ENCODE data around the gene GNPNAT1. TPM values are rescaled to one million over a fixed set of nuclear protein-coding genes. Genes with fewer than 3 reads are reported as not detected.

The GNPNAT1 gene
- total RNA-seq: 20.0 and 22.6 TPM in 2 replicates

DNA sequence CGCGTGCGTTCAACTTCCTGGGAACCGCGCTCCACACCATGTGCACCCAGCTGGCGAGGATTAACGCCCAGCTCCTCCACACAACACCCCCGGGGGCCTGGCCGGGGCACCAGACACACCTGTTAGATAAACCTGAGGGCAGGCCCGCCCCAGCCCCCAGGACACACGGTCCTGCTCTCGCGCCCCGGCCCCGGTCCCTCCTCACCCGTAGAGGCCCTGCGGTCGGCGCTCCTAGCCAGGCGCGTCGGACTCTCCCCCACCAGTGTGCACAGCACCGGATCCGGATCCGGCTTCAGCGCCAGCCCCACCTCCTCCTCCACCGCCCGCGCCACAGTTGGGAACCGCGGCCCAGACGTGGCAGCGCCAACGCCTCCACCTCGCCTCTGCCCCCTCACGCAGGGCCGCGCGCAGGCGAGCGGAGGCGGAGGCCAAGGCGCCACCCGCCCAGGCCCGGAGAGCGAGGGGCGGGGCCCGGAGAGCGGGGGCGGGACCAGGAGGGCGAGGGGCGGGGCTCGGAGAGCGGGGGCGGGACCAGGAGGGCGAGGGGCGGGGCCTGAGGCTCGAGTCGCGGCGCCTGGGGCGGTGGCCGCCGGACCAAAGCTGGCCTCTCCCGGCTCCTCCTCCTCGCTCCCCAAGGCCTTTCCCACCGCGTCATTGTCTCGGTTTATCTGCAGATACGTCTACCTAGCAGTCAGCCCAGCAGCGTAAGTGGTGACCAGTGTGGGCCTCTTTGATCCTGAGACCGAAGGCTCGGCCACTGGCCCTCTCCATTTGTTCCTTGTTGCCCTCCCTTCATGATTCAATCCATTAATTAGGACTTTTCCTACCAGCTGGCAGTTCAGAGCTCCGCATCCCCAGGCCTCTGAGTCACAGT is at the start of gene GNPNAT1:
Gene GNPNAT1 (minus strand): TSS at position 385 of the 874 bp plus-strand sequence. CDS start 6,957 bp downstream, outside the sequence.
- peak; percentile 96 to 97 for DNase-seq (ENCODE audit: low read depth in 2 of 2)

DNA sequence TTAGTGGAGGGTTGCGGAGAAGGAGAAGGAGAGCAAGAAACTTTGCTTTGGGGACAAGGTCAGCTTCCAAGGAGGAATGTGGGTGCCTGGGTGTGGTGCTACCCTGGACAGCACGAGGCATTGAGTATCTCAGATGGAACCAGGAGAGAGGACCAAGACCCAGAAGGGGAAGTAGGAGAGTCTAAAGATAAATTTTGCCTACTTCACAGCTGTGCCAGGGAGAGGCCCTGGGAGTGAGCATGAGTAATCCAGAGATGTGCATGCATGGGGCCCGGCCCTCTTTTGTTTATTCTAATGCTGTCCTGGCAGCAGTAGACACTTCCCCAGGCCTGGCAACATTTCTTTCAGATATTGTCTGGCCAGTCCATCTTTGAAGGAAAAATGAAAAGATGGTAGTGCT is 49.5 kb upstream of the GNPNAT1 start:
- DNase-seq (ENCODE audit: low read depth in 2 of 2): peak in 1 of 2 donors; percentile 67

DNA sequence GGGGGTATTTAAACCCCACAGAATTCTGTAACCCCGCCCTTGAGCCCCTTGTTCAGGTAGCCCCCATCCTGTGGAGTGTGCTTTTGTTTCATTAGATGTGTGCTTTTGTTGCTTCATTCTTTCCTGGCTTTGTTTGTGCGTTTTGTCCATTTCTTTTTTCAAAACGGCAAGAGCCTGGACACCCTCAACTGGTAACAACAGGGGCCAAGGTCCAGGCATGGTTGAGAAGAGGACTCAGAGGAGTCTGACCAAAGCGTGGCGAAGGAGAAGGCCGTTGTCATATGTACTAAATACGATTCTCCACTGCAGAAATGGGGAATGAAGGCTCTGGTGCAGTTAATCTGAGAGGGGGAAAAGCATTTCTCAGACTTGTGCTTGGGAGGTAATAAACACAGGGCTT is 46.0 kb upstream of the GNPNAT1 start:
- DNase-seq (ENCODE audit: low read depth in 2 of 2): no peak

DNA sequence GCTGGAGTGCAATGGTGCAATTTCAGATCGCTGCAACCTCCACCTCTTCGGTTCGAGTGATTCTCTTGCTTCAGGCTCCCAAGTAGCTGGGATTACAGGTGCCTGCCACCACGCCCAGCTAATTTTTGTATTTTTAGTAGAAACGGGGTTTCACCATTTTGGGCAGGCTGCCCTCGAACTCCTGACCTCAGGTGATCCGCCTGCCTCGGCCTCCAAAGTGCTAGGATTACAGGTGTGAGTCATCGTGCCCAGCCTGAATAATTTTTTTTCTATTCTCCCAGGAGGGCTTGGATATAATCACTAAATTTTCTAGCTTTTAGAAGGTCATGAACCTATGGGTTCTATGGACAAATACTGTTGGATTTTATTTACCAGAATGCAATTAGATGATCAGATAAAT is 44.7 kb upstream of the GNPNAT1 start:
- DNase-seq (ENCODE audit: low read depth in 2 of 2): no peak

DNA sequence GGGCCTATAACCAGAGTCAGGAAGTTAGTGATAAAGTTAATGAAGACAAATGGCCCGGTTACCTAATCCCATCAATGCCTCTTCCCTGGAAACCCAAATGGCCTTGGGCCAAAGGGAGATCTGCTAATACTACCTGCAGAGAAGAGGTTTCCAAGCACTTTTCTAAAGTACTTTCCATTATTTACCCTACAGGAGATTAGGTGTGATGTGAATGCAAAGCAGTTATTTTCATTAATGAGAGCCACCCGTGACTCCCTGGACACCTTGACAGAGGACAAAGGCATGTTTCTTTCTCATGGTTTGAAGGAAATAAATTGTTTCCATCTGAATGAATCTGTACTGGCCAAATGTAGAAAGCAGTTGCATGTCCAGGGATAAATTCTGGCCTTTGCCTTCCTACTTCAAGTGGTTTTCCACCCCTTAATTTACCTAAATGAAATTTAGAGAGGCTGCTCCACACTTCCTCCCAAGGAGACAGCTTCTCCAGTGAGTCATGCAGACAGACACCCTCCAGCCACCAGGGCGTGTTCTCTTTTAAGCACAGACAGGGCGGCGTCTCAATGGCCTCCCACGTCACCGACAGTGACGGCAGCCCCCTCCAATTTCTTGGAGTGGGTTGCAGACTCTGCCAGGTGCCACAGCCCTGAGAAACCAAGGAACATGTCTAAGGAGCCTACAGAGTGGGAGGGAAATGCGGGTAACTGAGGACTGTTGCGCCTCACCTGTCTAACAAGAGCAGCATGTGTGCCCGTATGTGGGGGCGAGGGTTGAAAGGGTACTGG is 43.9 kb upstream of the GNPNAT1 start:
- peak in 1 of 2 donors; percentile 61 for DNase-seq (ENCODE audit: low read depth in 2 of 2)

DNA sequence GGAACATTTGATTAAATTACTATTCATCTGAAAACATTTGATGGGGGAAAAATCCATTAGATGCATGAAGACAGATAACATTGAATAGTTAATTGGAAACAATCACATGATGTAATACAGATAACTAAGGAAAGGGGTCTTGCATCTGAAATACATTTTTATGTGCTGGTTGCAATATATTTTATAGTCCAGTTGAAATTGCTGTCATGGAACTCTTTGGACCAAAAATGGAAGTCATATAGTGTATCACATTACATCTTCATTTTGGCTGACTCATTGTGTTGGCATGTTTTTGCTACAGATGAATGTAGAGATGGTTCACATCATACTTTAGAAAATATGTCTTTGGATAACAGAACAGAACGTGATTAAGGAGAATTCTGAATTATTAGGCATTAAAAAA is 43.0 kb upstream of the GNPNAT1 start:
- DNase-seq (ENCODE audit: low read depth in 2 of 2): peak; percentile 31 to 72

DNA sequence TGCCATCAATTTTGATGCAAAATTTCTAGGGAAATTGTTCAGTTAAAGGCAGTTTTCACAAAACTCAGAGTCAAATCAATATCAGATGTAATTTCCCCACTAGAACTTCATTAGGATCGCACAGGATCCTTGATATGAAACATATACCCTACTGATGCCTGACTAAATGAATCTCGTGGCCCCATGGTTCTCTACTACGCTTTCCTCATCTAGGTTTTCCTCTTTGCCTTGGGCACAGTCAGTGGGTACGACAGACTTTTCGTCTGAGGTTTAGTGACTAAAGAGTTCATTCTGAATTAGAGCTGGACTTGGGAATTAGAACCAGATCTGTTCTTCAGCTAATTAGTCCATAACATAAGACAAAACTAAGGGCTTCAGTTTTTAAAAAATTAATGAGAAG is 42.5 kb upstream of the GNPNAT1 start:
- DNase-seq (ENCODE audit: low read depth in 2 of 2): no peak

DNA sequence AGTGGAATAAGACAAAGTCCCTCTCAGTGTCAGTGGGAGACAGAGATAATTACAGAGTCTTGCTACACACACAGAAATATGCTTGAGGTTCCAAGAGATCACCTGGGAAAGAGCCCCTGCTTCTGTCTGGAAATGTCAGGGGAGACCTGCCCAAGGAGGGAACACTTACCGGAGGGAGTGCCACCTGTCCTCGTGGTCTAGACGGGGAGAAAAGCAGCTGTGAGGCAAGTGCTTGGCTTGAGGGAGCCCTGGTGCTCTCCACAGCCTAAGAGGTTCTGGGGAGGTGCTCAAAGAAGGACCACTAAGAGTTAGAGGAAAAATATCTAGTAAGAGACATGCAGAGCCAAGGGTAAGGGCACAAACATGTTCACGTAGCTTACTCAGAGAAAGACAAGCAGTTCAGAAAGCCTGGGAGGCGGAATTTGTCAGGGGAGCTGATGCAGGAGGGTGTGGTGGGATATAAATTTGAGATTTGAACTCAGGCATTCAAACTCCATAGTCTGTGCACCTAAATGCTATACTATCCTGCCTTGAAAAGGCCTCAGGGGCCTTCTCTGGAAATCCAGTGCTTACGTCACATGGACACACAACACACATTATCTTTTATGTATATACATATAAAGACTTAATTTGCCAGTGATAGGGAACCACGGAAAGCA is 38.2 kb upstream of the GNPNAT1 start:
- no peak for DNase-seq (ENCODE audit: low read depth in 2 of 2)

DNA sequence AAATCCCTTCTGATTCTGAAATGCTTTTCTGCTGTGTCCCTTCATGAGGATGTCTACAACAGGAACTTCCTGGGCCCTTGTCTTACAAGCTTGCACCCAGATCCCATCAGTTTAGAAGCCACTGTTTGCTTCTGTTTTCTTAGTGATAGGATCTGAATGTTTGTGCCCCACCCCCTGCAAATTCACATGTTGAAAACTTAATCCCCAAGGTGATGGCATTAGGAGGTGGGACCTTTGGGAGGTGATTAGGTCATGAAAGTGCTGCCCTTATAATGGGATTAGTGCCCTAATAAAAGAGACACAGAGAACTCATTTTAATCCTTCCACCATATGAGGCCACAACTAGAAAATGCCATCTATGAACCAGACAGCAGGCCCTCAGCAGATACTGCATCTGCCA is 36.0 kb upstream of the GNPNAT1 start:
- DNase-seq (ENCODE audit: low read depth in 2 of 2): no peak

DNA sequence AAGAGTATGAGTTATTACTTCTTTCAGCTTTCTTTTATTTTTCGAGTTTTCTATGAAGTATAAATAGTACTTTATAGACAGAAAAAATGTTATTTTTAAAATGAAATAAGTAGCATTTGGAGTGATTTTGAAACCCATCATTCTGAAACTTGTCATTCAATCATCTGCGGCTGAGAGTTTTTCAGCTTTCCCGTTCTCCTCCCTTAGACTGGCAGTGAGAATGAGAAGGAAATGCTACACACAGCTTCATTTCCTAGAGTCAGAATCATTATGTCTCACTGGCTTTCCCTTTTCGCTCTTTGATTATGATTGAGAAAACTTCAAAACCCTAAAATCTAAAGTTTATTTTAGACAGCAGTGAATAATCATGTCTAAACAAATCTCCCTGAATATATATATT is 33.7 kb upstream of the GNPNAT1 start:
- DNase-seq (ENCODE audit: low read depth in 2 of 2): peak; percentile 12 to 50

DNA sequence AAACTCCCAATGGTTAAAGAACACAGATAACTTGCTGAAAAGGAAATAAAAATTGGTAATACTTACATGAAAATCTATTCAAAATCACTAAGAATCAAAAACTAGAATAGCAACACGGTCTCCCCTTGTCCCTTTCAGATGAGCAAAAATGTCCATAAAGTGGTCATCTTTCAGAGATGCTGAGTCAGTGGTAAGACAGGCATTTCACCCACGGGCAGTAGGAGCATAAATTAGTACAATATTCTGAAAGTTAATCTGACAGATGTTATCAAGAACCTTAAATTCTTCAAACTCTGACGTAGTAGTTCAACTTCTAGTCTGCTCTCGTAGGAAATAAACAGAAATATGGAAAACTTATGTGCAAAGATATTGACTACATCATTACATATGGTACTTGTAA is 33.1 kb upstream of the GNPNAT1 start:
- no peak for DNase-seq (ENCODE audit: low read depth in 2 of 2)

DNA sequence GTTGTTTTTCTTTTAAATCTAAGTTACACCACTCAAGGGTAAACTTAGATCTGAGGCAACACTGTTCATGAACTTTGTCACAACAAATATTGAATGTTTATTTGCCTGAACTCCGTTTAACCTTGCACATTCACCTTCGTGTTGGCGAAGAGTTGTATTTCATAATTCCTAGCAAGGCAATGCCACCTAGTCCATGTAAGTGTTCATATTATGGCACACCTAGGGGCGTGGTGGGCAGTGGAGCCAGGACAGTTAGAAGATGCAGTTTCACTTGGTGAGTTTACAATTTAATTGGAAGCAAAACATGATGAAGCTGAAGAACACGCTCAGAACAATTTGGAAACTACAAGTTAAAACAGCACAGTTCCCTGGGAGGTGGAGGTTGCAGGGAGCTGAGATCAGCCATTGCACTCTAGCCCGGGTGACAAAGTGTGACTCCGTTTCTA is 30.4 kb upstream of the GNPNAT1 start:
- DNase-seq (ENCODE audit: low read depth in 2 of 2): no peak

DNA sequence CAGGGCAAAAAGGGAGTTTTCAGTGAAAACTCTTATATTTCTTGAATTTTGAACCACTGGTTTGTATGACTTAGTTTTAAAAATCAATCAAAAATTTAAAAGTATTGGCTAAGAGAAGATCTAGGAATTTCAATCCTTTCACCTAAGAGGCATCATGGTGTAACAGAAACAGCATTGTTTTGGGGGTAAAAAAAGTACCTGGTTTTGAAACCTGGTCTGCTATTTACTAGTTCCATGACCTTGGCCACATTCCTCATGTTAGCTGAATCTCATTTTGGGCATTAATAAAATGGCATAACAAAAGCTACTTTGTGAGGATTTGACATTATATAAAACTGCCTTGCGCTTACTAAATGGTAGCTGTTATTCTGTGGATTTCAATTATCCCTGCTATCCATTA is 16.7 kb upstream of the GNPNAT1 start:
- no peak for DNase-seq (ENCODE audit: low read depth in 2 of 2)

DNA sequence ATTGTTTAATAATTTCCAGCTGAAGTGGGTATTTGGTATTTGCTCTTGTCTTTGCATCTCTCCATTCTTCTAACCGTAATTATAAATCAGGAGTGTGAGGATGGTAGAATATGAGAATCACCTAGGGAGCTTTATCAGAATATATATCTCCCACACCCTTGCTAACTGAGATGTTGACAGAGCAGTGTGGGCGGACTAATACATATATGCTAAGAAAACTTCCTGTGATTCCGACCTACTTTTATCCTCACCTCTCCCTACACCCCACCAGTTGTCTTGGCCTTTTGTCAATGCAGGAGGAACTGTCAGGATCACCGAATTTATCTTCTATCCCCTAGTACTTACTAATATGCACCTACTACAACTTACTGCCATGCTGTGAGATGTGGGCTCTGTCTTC is 14.7 kb upstream of the GNPNAT1 start:
- DNase-seq (ENCODE audit: low read depth in 2 of 2): no peak

DNA sequence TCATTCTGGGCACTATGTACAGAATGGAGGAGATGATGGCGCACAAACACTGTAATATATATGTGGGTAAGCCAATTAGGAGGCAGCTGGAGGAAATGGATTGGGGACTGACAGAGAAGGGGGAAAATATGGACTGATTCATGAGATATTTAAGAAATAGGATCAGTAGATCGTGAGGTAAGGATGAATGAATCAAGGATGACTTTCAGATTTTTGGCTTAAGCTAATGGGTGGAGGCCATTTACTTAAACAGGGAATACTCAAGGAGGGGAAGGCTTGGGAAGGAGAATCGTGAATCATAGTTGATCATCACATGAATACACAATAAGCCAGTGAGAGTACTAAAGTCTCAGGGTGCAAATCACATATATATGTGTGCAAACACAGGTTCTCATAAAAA is 11.2 kb upstream of the GNPNAT1 start:
- peak in 1 of 2 donors; percentile 67 for DNase-seq (ENCODE audit: low read depth in 2 of 2)

DNA sequence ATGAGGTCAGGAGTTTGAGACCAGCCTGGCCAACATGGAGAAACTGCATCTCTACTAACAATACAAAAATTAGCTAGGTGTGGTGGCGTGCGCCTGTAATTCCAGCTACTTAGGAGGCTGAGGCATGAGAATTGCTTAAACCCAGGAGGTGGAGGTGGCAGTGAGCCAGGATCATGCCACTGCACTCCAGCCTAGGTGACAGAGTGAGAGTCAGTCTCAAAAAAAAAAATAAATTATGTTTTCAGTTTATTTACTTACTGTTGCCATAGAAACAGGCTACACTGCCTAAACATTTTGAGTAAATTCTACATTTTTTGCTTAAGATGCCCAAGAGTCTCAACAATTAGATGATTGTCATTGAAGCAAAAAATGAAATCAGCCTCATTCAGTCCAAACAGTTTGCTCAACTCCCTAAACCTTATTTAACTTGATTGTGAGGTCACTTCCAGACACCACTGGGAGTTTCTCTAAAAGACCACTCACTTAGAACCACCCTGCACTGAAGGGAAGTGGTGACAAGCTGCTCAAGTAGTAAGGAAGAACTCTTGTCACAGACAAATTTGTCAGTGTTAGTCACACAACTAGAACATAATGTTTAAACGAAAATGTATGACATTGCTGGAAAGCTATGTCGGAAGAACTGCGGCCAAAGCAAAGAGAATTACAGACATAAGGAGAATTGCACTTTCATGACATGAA is 9.8 kb upstream of the GNPNAT1 start:
- DNase-seq (ENCODE audit: low read depth in 2 of 2): peak in 1 of 2 donors; percentile 95

DNA sequence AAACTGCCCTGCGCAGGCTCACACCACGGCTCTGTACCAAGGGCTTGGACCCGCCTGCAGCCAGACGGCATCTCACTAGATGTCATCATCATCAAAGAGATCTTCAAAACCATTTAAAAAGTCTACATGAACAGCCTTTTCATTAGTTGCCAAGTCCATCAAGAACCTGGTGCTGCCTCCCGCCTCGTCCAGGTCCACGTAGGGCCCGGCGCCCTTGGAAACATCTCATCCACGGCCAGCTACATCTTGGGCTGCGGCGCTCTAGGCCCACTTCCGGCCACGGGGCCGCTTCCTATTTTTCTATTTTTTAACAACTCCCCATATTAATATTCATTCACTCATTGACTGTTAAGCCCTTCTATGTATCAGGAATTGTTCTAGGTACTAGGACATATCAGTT is 7.4 kb upstream of the GNPNAT1 start:
- DNase-seq (ENCODE audit: low read depth in 2 of 2): no peak

DNA sequence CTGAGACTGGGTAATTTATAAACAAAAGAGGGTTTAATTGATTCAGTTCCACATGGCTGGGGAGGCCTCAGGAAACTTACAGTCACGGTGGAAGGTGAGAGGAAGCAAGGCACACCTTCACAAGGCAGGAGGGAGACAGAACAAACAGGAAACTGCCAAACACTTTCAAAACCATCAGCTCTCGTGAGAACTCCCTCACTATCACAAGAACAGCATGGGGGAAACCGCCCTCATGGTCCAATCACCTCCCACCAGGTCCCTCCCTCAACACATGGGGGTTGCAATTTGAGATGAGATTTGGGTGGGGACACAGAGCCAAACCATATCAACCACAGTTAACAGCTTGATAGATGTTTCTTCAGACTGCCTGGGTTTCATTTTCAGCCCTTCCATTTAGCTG is 6.2 kb upstream of the GNPNAT1 start:
- no peak for DNase-seq (ENCODE audit: low read depth in 2 of 2)

DNA sequence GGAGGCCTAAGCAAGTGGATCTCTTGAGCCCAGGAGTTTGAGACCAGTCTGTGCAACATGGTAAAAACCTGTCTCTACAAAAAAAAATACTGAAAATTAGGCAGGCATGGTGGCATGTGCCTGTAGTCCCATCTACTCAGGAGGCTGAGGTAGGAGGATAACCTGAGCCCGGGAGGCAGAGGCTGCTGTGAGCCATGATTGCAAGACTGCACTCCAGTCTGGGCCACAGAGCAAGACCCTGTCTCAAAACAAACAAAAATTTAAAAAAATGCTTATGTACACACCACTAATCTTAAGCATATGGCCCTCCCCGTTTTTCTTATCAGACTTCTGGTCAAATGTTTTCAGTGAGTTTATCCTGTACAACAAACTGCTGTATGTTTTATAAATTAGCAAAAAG is 1.7 kb upstream of the GNPNAT1 start:
- no peak for DNase-seq (ENCODE audit: low read depth in 2 of 2)

DNA sequence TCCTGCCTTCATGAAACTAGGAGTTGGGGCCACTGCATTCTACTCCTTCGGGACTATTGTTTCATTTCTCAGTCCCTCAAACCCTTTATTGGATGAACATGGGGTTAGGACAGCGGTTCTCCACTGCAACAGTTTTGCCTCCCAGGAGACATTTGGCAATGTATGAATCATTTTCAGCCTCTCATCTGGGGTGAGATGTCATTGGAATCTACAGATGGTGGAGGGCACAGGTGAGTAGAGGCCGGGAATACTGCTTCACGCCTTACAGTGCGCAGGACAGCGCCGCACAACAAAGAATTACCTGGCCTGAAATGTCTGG is 649 bp upstream of the GNPNAT1 start:
- DNase-seq (ENCODE audit: low read depth in 2 of 2): no peak

DNA sequence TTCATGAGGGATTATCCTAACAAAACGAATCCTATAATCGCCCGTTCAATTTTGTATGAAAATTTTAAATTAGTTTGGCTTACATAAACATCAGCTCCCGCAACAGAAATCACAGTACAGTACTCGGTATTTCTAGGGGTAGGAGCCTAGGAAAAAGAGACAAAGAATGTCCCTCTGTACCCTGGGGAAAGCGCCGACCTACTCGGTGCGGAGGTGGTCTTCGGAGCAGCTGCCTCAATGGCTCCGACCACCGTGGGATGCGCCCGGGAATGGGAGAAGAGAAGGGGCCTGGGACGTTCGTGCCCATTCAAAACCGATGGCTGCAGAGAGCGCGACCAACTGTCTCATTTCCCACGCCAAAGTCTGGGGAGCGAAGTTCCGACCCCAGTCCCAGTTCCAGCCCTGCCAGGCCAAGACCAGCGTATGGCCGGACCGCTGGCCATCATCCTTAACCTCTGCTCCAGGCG is 618 bp downstream of the GNPNAT1 start:
- peak in 1 of 2 donors; percentile 8 for DNase-seq (ENCODE audit: low read depth in 2 of 2)

All from lung microvascular endothelial cell (primary cell).